Esophagus squamous epithelium (tissue), 4 donors: ENCODE results near the gene INTS4.
"Not testable (repeated sequence)": the region's sequence is repeated elsewhere in the genome, so short reads cannot be mapped to it uniquely, and the experiment has no call there.

Experiments
- CTCF ChIP-seq, 6 experiments: fragments of 450-650 bp in 4 of 6; fragments of 200-600 bp in 2 of 6; sonication (generic) in 2 of 6; IDR thresholded peaks; one replicate each; pipeline ENCODE4 v1.5.1; 2016 to 2019; ENCODE audit warnings: antibody characterized with exemption in 6 of 6, mild to moderate bottlenecking in 4 of 6, moderate library complexity in 4 of 6
- POLR2A ChIP-seq, 4 donors: fragments of 450-650 bp; IDR thresholded peaks; one replicate each; pipeline ENCODE4 v1.6.1; 2017; ENCODE audit warnings: antibody characterized with exemption in 4 of 4, mild to moderate bottlenecking in 4 of 4, moderate library complexity in 3 of 4

GRCh38 chr11:77891256-77891655, 103.2 kb downstream of the INTS4 start:
- TF ChIP-seq CTCF, POLR2A (IDR thresholded peaks at IDR 0.05): not testable (repeated sequence)
